ENCODE measurements around the gene NPY4R.
"Not testable (repeated sequence)": the region's sequence is repeated elsewhere in the genome, so short reads cannot be mapped to it uniquely, and the experiment has no call there.

NPY4R gene
- long read RNA-seq, result 0 reads

DNA sequence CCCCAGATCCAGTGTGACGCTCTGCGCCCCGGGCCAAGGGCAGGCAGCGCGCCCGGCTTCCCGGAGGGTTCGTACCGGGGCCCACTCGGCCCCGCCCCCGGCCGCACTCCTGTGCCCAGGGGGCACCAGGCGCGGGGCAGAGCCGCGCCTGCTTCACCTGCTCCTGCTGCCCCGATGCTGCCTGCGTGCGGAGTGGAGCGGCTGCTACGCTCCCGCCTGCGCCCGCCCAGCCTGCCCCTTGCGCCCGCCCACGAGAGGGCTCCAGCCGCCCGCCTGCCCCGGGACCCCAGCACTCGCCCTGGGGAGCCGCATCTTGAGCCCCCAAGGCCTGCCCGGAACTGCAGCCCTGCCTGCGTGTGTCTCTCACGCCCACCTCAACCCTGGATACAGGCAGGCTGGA is at the start of gene NPY4R:
TSS of gene NPY4R (minus strand) at position 194 of the 400 bp plus-strand sequence. CDS start 3,323 bp downstream, outside the sequence.
- DNase-seq (ENCODE audit: low read depth in 1 of 2, low spot score in 1 of 2); H3K27ac ChIP-seq (replicated peaks); H3K4me3 ChIP-seq (replicated peaks; ENCODE audit: insufficient read depth, low read length); H3K27me3 ChIP-seq (ENCODE audit: insufficient read depth, poor library complexity, severe bottlenecking): not testable (repeated sequence)

GRCh38 chr10:46515366-46515765 is 49.6 kb upstream of the NPY4R start:
- Histone ChIP-seq H3K4me3 (replicated peaks; ENCODE audit: insufficient read depth, low read length) (no peak overlapping the region), H3K27me3 (ENCODE audit: insufficient read depth, poor library complexity, severe bottlenecking) (no peaks in the 10 kb centered on the region), H3K27ac (replicated peaks) (no peak overlapping the region)
- DNase-seq (ENCODE audit: low read depth in 1 of 2, low spot score in 1 of 2), result no peak
- TF ChIP-seq POLR2AphosphoS5 (IDR thresholded peaks at IDR 0.05; ENCODE audit: low read depth) (no peak), GABPA (IDR thresholded peaks at IDR 0.05; ENCODE audit: low read depth) (no peak), REST (IDR thresholded peaks at IDR 0.05; ENCODE audit: insufficient replicate concordance, low read depth) (no peak), SPI1 (IDR thresholded peaks at IDR 0.05; ENCODE audit: borderline replicate concordance, low read depth) (no peak)
- TF ChIP-seq, protein P1, sequence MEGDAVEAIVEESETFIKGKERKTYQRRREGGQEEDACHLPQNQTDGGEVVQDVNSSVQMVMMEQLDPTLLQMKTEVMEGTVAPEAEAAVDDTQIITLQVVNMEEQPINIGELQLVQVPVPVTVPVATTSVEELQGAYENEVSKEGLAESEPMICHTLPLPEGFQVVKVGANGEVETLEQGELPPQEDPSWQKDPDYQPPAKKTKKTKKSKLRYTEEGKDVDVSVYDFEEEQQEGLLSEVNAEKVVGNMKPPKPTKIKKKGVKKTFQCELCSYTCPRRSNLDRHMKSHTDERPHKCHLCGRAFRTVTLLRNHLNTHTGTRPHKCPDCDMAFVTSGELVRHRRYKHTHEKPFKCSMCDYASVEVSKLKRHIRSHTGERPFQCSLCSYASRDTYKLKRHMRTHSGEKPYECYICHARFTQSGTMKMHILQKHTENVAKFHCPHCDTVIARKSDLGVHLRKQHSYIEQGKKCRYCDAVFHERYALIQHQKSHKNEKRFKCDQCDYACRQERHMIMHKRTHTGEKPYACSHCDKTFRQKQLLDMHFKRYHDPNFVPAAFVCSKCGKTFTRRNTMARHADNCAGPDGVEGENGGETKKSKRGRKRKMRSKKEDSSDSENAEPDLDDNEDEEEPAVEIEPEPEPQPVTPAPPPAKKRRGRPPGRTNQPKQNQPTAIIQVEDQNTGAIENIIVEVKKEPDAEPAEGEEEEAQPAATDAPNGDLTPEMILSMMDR (IDR thresholded peaks at IDR 0.05; ENCODE audit: insufficient read depth, low read length), result no peak

GRCh38 chr10:46514899-46515298 is 49.1 kb upstream of the NPY4R start:
- DNase-seq (ENCODE audit: low read depth in 1 of 2, low spot score in 1 of 2), result no peak
- TF ChIP-seq, protein P1 (IDR thresholded peaks at IDR 0.05; ENCODE audit: insufficient read depth, low read length), result no peak
- no peak for TF ChIP-seq SPI1 (IDR thresholded peaks at IDR 0.05; ENCODE audit: borderline replicate concordance, low read depth)
- TF ChIP-seq REST (IDR thresholded peaks at IDR 0.05; ENCODE audit: insufficient replicate concordance, low read depth), result no peak
- TF ChIP-seq POLR2AphosphoS5 (IDR thresholded peaks at IDR 0.05; ENCODE audit: low read depth), result no peak
- TF ChIP-seq GABPA (IDR thresholded peaks at IDR 0.05; ENCODE audit: low read depth), result no peak

DNA sequence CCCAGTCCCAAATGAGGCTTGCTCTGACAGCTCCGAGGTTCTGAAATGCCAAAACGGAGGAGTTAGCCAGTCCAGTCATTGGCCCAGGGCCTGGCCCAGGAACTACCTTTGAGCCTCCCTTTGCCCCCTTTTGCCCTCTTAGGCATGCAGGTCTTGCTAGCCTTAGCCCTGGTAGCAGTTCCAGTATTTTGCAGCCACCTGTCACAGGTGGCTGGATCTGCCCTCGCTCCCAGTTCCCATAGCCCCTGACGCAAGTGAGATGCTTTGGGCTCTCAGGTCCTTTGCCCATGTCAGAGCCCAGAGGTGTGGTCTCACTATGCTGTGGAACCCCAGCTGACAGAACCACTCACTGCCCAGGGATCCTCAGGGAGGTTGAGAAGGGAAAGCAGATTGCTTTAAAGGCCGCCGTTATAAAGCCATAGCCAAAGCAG is 48.7 kb upstream of the NPY4R start:
- H3K27ac ChIP-seq (replicated peaks), result no peak overlapping the region
- no peak for DNase-seq (ENCODE audit: low read depth in 1 of 2, low spot score in 1 of 2)
- TF ChIP-seq SPI1 (IDR thresholded peaks at IDR 0.05; ENCODE audit: borderline replicate concordance, low read depth) (no peak), REST (IDR thresholded peaks at IDR 0.05; ENCODE audit: insufficient replicate concordance, low read depth) (no peak), POLR2AphosphoS5 (IDR thresholded peaks at IDR 0.05; ENCODE audit: low read depth) (no peak), GABPA (IDR thresholded peaks at IDR 0.05; ENCODE audit: low read depth) (no peak)
- TF ChIP-seq, protein P1 (IDR thresholded peaks at IDR 0.05; ENCODE audit: insufficient read depth, low read length), result no peak
- no peak overlapping the region for H3K4me3 ChIP-seq (replicated peaks; ENCODE audit: insufficient read depth, low read length)
- no peaks in the 10 kb centered on the region for H3K27me3 ChIP-seq (ENCODE audit: insufficient read depth, poor library complexity, severe bottlenecking)

More at GRCh38 chr10:46514899-46515298, 49.1 kb upstream of the NPY4R start:
- H3K27me3 ChIP-seq (ENCODE audit: insufficient read depth, poor library complexity, severe bottlenecking), result no peaks in the 10 kb centered on the region
- H3K27ac ChIP-seq (replicated peaks), result no peak overlapping the region
- H3K4me3 ChIP-seq (replicated peaks; ENCODE audit: insufficient read depth, low read length), result no peak overlapping the region

GRCh38 chr10:46513333-46513732 is 47.6 kb upstream of the NPY4R start:
- H3K27me3 ChIP-seq (ENCODE audit: insufficient read depth, poor library complexity, severe bottlenecking); H3K4me3 ChIP-seq (replicated peaks; ENCODE audit: insufficient read depth, low read length); DNase-seq (ENCODE audit: low read depth in 1 of 2, low spot score in 1 of 2); H3K27ac ChIP-seq (replicated peaks): not testable (repeated sequence)

DNA sequence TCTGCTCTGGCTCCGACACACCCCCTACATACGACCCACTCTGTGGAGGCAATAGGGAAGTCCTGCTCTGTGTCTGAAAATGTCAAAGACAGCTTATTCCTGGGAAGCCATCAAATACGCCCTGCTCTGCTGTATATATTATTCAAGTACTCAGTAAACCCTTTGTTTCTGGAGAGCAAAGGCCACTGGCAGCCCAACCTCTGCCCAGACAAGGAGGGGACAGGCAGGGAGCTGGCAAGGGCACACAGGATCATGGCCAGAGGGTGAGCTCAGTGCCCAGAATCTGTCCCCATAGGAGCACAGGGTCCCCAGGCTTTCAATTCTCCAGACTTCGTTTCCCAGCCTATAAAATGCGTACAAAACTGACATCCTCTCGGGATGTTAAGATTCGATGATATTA is 47.0 kb upstream of the NPY4R start:
- not testable (repeated sequence) for H3K4me3 ChIP-seq (replicated peaks; ENCODE audit: insufficient read depth, low read length); H3K27ac ChIP-seq (replicated peaks); DNase-seq (ENCODE audit: low read depth in 1 of 2, low spot score in 1 of 2); H3K27me3 ChIP-seq (ENCODE audit: insufficient read depth, poor library complexity, severe bottlenecking)
